KOPT-K1 (cell line): ENCODE results near the gene ZNF3.
A peak's percentile ranks its signal among the peaks of the same experiment; 100 is the strongest.

Experiments used
- H3K27ac ChIP-seq: fragments of 200-600 bp; sonication (generic); 2 replicates; pipeline ENCODE4 v1.5.1; 2016; ENCODE audit warnings: antibody characterized with exemption, mild to moderate bottlenecking, low read depth, low read length; ENCODE audit not compliant: poor library complexity, severe bottlenecking
- H3K36me3 ChIP-seq: fragments of 200-600 bp; sonication (generic); 2 replicates; pipeline ENCODE4 v1.5.1; 2017; ENCODE audit warnings: antibody characterized with exemption, mild to moderate bottlenecking, low read length, moderate library complexity; ENCODE audit not compliant: insufficient read depth
- H3K9me3 ChIP-seq: fragments of 200-600 bp; sonication (generic); 2 replicates; pipeline ENCODE4 v1.5.1; 2017; ENCODE audit warnings: antibody characterized with exemption, low read length, mild to moderate bottlenecking; ENCODE audit not compliant: insufficient read depth, poor library complexity, severe bottlenecking

ZNF3 gene

DNA sequence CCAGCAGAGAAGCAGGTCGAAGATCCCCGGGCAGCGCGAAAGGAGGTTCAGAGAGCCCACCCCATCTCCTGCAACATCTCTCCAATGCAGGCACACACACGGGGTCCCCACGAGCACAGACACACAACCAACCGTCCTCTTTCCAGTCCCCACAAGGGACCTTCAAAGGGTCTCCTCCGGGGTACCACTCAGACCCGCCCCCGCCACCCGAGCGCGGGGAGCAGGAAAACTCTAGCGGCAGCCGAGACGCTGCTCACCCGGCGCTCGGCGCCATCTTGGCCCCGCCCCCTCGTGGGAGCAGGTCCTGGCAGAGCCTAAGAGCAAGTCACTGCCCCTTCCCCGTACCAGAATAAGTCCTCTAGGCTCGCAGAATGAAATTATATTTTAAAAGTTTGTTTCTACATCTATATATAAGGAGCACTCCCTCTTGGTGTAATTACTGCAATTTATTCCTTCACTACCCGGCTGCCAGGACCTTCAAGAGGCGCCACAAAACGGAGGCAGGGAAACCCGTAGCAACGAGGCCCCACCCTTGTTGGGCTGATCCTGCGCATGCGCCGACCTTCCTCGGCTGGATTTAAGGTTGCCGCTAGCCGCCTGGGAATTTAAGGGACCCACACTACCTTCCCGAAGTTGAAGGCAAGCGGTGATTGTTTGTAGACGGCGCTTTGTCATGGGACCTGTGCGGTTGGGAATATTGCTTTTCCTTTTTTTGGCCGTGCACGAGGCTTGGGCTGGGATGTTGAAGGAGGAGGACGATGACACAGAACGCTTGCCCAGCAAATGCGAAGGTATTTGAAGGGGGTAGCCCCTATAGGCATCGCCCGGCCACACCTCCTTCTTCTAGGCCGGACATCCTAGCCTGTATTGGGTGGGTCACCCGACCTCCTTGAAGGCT, 37.8 kb upstream of the ZNF3 start, which contains the start of the genes CNPY4 and TAF6:
Gene CNPY4, plus strand, starts transcription at position 563 of the 898 bp plus-strand sequence. Its CDS starts 111 bp downstream, at position 674.
Gene TAF6, minus strand, starts transcription at position 287 of the 898 bp plus-strand sequence. CDS start 5,149 bp downstream, outside the sequence.
- no peaks in the 10 kb centered on the region for H3K9me3 ChIP-seq
- H3K36me3 ChIP-seq, result peaks cover 22% of the 10 kb centered on the region; the same call in 1 of the 2 replicates
- peak within 1 kb of the TSS; percentile 66 for H3K27ac ChIP-seq

DNA sequence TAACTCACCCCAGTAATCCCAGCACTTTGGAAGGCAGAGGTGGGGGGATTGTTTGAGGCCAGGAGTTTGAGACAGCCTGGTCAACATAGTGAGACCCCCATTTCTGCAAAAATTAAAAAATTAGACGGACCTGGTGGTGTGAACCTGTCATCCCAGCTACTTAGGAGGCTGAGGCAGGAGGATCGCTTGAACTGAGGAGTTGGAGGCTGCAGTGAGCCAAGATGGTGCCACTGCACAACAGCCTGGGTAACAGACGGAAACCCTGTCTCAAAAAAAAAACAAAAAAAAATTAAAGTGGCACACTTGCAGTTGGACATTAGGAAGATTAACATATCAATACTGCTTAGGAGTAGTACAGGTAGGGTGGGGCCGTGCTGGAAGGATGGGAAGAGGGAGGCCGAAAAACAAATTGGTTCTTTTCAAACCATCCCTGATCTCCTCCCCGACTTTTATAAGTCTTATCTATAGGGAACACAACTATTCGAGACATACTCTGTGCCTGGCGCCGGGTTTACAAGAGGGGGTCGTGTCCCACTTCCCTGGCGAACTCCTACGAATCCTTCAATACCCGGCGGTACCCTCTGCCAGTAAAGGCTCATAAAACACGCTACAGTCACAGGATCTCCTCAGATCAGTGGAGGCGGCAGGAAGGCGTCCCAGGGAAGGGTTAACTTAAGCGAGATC, 37.0 kb upstream of the ZNF3 start:
- H3K36me3 ChIP-seq, result peaks cover 25% of the 10 kb centered on the region
- peak overlapping the region; percentile 66 for H3K27ac ChIP-seq
- H3K9me3 ChIP-seq, result no peaks in the 10 kb centered on the region

GRCh38 chr7:100115026-100115425, 33.5 kb upstream of the ZNF3 start:
- Histone ChIP-seq H3K9me3 (no peaks in the 10 kb centered on the region), H3K27ac (no peak overlapping the region), H3K36me3 (peaks cover 60% of the 10 kb centered on the region)

- Histone ChIP-seq H3K36me3 (peaks cover 90% of the 10 kb centered on the region), H3K9me3 (no peaks in the 10 kb centered on the region), H3K27ac (no peak overlapping the region)
Measured at GRCh38 chr7:100111914-100112313, 30.4 kb upstream of the ZNF3 start.

DNA sequence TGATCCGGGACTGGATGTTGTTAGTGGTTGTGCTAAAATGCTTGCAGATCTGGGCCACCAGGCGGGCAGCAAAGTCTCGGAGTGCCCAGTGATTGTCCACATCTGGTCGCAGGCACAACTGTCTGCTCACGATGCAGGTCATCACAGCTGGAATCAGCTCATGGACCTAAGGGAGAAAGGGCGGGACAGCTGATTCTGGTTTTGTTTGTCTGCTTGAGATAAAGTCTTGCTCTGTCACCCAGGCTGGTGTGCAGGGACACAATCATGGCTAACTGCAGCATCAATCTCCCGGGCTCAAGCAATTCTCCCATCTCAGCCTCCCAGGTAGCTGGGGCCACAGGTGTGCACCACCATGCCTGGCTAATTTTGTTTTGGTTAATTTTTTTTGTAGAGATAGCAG, 29.6 kb upstream of the ZNF3 start:
- Histone ChIP-seq H3K9me3 (no peaks in the 10 kb centered on the region), H3K27ac (no peak overlapping the region), H3K36me3 (peaks cover 97% of the 10 kb centered on the region)

DNA sequence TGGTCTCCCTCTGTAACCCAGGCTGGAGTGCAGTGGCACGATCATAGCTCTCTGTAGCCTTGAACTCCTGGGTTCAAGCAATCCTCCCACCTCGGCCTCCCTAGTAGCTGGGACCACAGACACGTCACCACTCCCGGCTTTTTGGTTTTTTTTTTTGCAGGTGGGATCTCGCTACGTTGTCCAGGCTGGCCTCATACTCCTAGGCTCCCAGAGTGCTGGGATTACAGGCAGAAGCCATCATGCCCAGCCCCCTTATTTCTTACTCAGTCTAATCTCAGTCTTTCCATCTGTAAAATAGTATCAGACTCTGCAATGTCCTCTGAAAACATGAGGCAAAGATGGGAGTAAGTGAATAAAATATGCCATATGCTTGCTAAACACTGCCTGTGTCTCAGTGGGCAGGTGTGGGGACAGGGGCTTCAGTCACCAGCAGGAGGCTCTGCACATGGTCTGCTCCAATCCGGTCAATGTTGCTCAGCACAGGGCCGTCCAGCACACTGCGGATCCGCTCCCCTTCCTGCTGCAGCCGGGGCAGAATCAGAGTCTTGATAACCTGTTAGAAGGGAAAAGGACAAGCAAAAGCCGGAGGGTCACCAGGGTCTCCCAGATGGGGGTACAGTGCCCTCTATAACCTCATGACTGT, 28.1 kb upstream of the ZNF3 start:
- H3K9me3 ChIP-seq, result no peaks in the 10 kb centered on the region
- H3K27ac ChIP-seq, result no peak overlapping the region
- H3K36me3 ChIP-seq, result peaks cover 99% of the 10 kb centered on the region

GRCh38 chr7:100107890-100108289, 26.4 kb upstream of the ZNF3 start:
- Histone ChIP-seq H3K9me3 (no peaks in the 10 kb centered on the region), H3K36me3 (peaks cover 96% of the 10 kb centered on the region), H3K27ac (no peak overlapping the region)

DNA sequence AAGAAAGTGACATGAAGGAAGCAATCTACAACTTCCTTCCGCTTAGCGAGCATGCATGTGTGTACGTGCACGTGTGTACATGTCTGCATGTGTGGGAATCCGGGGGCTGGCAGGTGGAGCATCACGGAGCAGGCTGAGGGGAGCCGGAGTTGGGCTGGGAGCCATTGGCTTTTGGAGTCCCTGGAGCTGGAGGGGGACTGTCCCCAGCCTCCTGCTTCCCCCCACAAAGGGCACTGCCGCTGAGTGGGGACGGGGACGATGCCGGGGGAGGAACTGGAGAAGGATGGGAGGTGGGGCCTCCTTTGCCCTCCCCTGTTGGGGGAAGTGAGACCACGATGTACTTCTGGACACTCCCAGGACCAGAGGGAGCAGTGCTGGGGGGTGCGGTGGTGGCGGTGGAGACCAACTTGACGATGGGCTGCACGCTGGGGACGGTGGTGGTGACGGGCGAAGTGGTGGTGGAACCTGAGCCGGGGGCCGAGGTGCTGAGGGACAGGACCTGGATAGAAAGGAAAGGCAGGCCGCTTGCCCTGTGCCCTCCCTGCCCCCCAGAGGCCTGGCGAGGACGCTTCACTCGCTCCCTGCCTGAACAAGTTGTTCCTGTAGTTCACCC, 25.7 kb upstream of the ZNF3 start:
- no peaks in the 10 kb centered on the region for H3K9me3 ChIP-seq
- no peak overlapping the region for H3K27ac ChIP-seq
- peaks cover 89% of the 10 kb centered on the region for H3K36me3 ChIP-seq

- Histone ChIP-seq H3K36me3 (peaks cover 83% of the 10 kb centered on the region), H3K9me3 (no peaks in the 10 kb centered on the region), H3K27ac (no peak overlapping the region)
Measured at GRCh38 chr7:100106633-100107032, 25.1 kb upstream of the ZNF3 start.

GRCh38 chr7:100105534-100105933, 24.0 kb upstream of the ZNF3 start:
- Histone ChIP-seq H3K27ac (no peak overlapping the region), H3K36me3 (peaks cover 72% of the 10 kb centered on the region), H3K9me3 (no peaks in the 10 kb centered on the region)

- Histone ChIP-seq H3K9me3 (no peaks in the 10 kb centered on the region), H3K27ac (peak overlapping the region; percentile 100), H3K36me3 (peaks cover 69% of the 10 kb centered on the region)
Measured at GRCh38 chr7:100102950-100103840, 21.7 kb upstream of the ZNF3 start.

- Histone ChIP-seq H3K27ac (peak within 1 kb of the TSS; percentile 100), H3K9me3 (no peaks in the 10 kb centered on the region), H3K36me3 (peaks cover 69% of the 10 kb centered on the region)
Measured at GRCh38 chr7:100101016-100101862, 19.7 kb upstream of the ZNF3 start, which contains the start of the genes AP4M1 and MCM7. AP4M1 (plus strand) TSS chr7:100101643; CDS start chr7:100101715, 72 bp downstream. MCM7 (minus strand) TSS chr7:100101397; CDS start chr7:100101294, 103 bp downstream.

DNA sequence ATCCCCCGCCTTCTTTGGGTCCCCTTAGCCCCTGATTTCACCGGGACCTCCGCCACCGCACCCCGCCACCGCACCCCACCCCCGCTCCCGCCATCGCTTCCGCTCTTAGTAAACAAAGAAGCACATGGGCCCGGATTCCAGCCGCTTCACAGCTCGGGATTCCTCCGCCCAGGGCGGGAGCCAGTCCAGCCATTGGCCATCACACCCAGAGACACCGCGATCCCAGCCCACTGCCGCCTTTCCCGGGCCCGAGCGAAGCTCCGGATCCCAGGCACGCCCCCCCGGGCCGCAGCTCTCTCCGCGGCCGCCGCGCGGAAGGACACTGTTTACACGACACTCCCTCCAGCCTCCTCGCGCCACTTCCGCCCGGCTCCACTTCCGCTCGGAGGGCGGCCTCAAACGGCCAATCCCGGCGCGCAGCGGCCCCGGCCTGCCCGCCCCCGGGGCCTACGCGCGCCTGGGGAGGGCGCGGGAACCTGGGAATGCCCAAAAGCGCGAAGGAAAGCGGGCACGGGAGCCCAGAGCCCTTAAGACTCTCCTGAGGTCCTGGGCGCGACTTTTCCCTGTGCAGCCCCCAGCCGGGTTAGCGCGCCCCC, 19.0 kb upstream of the ZNF3 start:
- Histone ChIP-seq H3K36me3 (peaks cover 69% of the 10 kb centered on the region), H3K27ac (peak overlapping the region; percentile 100), H3K9me3 (no peaks in the 10 kb centered on the region)
